NCI-H526 (cell line): ENCODE measurements around the gene PFDN1.

ENCODE experiments used
- DNase-seq, 2 experiments: peaks; one replicate each; lab custom pipeline; 2025; lab: John Stamatoyannopoulos, UW

The PFDN1 gene

DNA sequence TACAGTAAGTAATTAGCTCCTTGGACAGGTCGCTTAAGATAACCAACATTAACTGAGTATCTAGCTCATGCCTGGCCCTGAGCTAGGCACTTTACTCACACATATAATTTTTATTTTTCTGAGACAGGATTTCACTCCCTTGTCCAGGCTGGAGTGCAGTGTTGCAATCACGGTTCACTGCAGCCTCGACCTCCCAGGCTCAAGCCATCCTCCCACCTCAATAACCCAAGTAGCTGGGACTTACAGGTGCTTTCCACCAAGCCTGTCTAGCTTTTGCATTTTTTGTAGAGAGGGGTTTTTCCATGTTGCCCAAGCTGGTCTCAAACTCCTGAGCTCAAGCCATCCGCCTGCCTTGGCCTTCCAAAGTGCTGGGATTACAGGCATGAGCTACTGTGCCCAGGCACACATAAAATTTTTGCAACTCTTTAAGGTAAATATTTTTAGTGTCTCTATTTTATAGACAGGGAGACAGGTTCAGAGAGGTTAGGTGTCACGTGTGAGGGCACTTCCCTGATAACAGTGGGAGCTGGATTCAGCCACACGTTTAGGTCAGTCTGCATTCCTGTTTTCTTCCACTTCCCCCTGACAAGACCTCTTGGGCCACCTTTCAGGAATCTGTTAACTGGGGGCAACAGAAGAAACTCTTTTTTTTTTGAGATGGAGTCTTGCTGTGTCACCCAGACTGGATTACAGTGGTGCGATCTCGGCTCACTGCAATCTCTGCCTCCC, 25.3 kb upstream of the PFDN1 start:
- DNase-seq = no peak

GRCh38 chr5:140327589-140327988, 24.7 kb upstream of the PFDN1 start:
- peak; percentile 28 to 85 for DNase-seq

DNA sequence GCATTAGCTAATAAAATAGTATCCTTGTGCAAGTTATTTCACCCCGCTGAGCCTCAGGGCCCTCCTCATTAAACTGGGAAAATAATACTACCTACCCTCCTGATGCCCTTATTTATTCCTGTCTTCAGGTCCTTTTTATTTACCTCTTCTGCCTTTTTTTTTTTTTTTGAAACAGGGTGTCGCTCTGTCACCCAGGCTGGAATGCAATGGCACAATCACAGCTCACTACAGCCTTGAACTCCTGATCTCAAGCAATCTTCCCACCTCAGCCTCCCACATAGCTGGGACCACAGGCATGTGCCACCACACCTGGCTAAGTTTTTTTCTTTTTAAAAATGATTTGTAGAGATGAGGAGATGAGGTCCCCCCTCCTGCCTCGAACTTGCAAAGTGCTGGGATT, 22.6 kb upstream of the PFDN1 start:
- no peak for DNase-seq

- no peak for DNase-seq
These were observed 21.8 kb upstream of the PFDN1 start for GRCh38 chr5:140324617-140325241.

DNA sequence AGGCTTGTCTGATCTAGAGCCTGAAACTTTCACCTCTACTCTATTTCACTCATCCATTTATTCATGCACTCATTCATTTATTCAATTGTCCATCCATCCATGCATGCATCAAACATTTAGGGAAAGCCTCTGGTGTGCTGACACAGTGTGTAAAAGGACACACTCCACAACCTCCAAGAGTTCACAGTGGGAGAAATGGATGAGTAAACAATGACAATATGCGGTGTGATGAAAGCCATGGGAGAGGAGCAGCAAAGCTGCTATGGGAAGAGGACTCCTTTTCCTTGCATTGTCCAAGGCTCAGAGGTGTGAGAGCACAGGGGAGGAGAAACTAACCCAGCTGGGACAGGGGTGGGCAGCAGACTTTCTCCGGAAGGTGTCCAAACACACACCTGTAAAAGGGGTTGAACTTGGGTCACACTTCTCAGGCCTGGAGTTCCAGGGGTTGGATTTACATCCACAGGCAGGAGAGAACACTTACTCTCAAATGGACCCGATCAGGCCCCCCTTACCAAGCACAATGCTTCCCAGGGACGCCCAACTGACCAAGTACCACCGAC, 21.2 kb upstream of the PFDN1 start:
- DNase-seq = no peak

DNA sequence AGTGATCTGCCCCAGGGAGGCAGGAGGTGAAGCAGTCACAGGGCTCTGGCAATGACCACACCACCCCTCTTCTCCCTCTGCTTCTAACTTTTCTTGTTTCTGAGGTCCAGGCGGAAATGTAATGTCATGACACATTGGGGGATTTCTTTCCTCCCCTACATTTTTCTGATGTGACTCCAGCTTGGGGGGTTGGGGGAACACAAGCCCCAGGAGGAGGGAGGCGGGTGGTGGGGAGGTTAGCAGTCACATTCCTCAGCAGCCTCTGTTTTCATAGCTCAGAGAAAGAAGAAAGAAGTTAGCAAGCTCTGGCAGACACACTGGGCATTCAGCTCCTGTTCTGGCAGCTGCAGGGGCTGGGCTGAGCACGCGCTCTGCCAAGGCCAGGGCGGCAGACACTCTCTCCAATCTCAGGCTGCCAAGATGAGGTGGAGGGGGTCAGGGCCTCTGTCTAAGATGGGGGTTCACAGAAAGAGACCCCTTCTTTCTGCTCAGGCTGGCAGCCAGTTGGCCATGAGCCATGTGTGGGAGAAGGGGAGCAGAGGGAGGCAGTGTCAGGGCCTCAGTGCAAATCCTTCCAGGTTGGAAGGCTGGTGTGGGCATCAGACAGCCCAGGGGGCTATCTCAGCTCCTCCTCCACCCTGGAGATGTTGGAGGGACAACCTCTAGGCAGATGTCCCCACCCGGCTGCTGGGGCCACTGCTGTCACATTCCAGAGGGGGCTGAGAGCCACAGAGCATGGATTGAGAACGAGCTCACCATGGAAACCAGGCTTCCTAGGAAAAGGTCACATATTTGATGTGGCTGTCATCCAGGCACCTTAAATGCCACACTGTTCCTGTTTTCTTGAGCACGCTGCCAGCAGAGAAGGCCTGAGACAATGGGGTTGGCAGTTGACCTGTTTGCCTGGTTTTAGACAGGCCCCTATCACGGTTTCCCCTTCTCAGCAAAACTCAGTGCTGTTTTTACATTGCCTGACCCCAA, 20.1 kb upstream of the PFDN1 start:
- DNase-seq = no peak

DNA sequence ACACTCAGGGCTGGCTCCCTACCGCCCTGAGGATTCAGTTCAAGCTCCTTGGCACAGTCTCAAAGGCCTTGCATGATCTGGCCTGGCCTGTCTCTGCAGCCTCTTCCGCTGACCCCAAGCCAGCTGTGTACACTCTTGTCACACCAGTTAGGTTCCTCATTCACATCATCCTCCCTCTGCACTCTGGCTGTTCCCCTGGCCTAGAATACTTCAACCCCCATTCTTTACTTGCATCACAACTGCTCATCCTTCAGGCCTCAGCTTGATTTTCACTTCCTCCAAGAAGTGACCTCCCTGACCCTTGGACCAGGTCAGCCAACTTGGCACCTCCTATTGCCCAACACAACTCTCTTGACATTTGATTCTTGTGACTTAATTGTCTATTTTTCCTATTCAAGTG, 18.9 kb upstream of the PFDN1 start:
- no peak for DNase-seq

DNA sequence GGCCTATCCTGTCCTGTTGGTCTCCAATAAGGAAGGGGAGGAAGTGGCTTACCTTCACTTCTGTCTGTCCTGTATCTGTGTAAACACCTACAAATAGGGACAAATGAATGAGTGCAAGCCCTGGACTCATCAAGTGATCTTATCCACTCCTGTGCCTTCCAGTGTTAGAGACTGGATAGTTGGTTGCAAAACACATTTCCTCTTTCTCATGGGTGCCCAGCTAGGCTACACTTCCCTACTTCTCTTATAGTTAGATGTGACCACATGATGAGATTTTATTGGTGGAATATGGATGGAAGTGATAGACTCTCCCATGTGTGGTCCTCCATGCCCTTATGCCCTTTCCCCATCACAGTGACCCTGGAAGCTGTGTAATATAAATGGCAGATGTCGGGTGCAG, 16.9 kb upstream of the PFDN1 start:
- DNase-seq = no peak

- DNase-seq = no peak
These were observed 15.9 kb upstream of the PFDN1 start for GRCh38 chr5:140318792-140319191.

- DNase-seq = no peak
These were observed 15.0 kb upstream of the PFDN1 start for GRCh38 chr5:140317859-140318258.

- DNase-seq = no peak
These were observed 9.9 kb upstream of the PFDN1 start for GRCh38 chr5:140312791-140313189.

GRCh38 chr5:140312067-140312790, 9.3 kb upstream of the PFDN1 start:
- DNase-seq = no peak

- no peak for DNase-seq
These were observed 8.1 kb upstream of the PFDN1 start for GRCh38 chr5:140311011-140311467.

- DNase-seq = no peak
These were observed 7.5 kb upstream of the PFDN1 start for GRCh38 chr5:140310434-140310833.

DNA sequence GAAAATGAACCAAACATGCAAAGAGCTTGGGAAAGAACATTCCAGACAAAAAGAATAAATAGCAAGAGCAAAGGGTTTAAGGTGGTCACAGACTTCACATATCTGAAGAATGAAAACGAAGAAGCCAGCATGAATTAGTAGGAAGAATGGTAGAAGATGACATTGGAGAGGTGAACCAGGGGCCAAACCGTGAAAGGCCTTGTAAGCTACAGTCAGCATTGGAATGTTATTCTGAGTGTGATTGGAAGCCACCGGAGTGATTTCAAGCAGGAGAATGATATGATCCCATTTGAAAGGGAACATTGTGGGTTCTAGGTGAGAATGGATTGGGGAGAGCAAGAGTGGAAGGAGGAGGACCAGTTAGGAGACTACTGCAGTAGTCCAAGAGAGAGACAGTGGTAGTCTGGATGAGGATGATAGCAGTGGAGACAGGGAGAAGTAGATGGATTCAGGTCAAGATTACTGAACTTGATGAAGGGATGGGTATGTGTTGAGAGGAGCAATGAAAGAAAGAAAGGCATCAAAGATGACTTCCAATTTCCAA, 6.9 kb upstream of the PFDN1 start:
- DNase-seq = no peak

DNA sequence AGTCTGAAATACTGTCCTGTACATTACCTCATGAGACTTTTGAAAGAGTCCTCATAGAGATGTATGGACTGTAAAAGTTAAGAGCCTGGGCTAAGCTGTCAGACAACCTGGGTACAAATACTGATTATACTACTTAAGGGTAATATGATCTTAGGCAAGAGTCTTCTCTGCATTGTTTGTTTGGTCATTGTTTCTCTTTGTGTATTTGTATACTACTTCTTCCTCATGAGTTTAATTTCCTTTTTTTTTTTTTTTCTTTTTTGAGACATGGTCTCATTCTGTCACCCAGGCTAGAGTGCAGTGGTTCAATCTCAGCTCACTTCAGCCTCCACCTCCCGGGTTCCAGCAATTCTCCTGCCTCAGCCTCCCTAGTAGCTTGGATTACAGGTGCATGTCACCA, 2.6 kb upstream of the PFDN1 start:
- no peak for DNase-seq

DNA sequence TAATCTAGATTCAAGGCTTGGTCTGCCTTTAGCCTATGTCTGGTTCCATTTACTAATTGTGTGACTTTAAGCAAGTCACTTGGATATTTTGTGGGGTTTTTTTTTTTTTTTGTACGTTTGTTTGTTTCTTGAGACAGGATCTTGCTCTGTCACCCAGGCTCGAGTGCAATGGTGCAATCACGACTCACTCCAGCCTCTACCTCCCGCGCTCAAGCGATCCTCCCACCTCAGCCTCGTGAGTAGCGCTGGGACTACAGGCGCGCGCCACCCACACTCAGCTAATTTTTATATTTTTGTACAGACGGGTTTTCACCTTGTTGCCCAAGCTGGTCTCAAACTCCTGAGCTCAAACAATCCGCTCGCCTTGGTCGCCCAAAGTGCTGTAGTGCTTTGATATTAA, 1.1 kb upstream of the PFDN1 start:
- no peak for DNase-seq

GRCh38 chr5:140301136-140301535, 1.8 kb downstream of the PFDN1 start:
- DNase-seq = no peak

GRCh38 chr5:140299056-140299455, 3.8 kb downstream of the PFDN1 start:
- no peak for DNase-seq

DNA sequence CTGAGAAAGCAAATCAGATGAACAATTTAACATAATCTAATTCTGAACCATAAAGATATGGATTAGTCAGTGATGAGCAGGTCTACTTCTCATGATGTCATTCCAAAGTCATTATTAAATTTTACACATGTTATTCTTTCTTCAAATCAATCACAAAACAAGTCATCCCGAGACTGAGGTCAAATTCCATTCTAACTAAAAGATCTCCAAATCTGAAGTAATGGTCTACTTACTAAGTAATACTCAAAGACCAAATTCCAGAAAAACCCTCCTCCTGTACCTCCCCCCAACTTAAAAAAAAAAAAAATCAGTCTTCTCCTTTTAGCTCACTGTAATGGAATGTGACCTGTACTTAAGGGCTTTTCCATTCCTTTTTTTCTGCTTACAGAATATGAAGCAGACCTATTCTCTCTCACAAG, 4.7 kb downstream of the PFDN1 start:
- DNase-seq = no peak

GRCh38 chr5:140297283-140297682, 5.6 kb downstream of the PFDN1 start:
- no peak for DNase-seq
